HG03066 (cell line): ENCODE results near the gene INS.

Experiments used
- ATAC-seq: cut with Tn5 transposase; IDR thresholded peaks from one replicate; pipeline ENCODE4 v1.9.1; 2021; ENCODE audit warnings: low read depth; ENCODE audit not compliant: unreplicated experiment

Gene INS

GRCh38 chr11:2160736-2161259, at the start of gene INS:
TSS of gene INS (minus strand) at chr11:2161209. CDS start at chr11:2160971, 238 bp downstream.
- ATAC-seq: no peak

DNA sequence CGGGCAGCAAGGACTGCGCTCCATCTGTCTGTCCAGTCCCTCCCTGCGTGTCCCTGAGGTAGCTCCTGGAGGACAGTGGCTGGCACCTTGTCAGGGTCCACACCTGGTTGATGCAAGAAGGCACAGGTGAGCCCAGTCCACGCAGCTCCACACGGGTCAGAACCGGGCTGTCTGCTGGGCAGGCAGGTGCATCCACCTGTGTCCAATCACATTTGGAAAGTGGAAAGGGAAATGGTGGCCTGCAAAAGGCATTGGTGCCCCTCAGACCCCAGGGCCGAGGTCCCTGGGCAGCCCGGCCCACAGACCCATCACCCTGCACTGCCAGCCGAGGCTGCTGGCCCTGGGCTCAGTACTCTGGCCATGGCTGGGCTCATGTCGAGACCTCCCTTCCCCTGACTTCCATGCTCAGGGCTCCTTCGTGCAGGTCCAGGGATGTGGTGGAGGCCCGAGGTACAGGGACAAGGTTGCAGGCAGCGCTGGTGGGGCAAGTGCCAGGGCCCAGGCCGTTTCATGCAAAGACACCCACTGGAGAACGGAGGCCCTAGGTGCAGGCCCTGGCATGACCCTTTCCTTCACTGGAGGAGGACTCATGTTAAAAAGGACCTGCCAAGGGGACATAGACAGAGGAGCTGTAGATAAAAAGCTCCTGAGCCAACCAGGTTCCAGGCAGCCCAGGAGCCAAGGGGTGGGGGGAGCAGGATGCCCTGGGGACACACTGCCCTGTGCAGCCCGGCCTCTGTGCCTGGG, 49.5 kb upstream of the INS start:
- no peak for ATAC-seq

DNA sequence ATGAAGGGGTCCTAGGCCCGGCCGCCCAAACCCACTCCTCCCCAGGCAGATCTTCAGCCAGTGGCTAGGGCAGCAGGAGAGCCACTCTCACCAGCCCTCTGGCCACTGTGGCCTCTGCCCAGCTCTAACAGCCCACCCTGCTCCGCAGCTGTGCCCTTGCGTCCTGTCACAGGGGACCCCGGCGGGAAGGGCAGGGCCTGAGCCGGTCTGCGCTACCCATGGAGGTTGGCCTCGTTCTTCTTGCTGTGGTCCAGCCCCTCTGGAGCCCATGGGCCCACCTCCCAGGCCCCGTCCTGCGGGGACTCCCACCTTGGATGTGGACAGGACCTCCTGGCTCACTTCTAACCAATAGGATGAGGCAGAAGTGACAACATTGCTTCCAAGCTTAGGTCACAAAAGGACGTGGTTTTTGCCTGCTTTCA, 48.9 kb upstream of the INS start:
- no peak for ATAC-seq

DNA sequence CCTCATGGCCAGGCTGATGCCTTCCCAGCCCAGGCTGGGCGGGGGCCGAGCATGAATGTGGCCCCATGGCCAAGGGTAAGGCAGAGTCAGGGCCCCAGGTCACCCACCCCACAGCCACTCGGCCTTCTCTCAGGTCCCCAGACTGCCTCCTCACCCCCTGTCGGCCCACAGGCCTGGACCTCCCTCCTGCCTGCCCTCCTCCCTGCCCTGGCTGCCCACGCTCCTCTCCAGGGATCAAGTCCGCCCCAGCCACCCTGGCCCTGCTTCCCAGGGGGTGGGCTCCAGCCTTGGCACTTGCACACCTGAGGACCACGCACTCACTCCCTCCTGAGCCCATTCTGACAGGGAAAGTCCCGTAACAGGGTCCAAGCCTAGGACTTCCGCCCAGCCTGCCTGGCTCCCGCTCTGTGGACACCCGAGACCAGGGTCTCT, 48.4 kb upstream of the INS start:
- ATAC-seq: no peak

DNA sequence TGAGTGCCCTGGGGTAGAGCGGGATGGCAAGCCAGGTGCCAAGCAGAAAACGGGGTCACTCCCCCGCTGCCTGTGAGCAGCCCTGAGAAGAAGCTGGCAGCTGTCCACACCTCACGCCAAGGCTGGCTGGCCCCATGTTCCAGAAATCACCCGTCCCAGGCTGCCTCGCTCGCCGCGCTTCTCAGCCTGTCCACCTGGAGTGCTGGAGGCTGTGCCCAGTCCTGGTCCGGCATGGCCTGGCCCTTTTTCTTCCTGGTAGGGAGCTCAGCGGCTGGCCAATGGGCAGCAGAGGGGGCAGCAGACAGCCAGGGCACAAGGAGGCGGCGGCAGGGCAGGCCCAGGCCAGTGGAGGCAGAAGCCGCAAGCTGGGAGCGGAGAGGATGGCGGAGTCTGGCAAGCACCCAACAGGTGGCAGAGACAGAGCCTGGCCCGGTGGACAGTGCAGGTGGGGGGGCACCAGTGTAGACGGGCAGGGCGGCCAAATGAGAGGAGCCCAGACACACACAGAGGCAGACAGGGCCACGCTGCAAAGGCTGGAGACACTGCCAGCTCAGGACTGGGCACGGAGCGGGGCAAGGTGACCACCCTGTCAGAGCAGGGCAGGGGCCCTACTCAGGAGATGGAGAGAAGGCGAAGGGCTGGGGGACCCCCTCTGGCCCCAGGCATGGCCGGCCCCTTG, 47.8 kb upstream of the INS start:
- ATAC-seq: no peak

- ATAC-seq: no peak
Measured at GRCh38 chr11:2207773-2208621, 47.0 kb upstream of the INS start.

DNA sequence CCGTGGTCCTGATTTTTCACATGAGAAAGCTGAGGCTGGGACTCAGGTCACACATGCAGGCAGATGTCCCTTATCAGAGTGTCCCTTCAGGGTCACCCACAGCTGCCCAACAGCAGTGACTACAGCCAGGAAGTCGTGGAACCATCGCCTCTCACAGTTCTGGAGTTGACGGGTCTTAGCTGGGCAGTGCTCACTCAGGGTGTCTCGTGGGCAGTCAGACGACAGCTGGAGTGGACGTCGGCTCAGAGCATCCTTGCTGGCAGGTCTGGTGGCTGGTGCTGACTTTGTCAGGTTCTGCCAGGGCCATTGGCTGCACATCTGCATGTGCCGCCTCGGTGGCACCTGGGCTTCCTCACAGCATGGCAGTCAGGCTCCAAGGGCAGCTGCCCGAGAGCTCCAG, 46.2 kb upstream of the INS start:
- no peak for ATAC-seq

DNA sequence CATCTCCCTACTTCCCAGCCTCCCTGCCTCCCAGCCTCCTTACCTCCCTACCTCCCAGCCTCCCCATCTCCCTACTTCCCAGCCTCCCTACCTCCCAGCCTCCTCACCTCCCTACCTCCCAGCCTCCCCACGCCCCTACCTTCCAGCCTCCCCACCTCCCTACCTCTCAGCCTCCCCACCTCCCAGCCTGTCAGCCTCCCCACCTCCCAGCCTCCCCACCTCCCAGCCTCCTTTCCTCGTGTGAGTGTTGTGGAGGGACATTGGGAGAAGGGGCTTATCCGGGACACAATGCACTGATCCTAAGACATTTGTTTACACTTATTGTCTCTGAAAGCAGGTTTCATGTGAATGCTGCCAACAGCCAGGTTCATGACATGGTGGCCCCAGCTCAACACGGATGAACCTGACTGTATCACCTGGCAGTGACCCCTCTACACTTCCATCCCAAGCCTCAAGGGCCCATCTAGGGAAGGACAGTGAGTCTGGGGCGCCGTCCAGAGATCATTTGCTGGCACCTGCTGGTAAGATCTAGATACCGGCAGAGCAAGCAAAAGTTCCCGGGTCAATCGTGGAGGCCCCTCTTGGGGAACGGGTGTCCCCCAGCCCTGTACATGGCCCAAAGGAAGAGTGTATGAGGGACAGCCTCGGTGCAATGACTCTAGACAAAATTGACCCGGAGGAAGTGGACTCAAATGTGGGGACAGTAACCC, 45.1 kb upstream of the INS start:
- no peak for ATAC-seq

DNA sequence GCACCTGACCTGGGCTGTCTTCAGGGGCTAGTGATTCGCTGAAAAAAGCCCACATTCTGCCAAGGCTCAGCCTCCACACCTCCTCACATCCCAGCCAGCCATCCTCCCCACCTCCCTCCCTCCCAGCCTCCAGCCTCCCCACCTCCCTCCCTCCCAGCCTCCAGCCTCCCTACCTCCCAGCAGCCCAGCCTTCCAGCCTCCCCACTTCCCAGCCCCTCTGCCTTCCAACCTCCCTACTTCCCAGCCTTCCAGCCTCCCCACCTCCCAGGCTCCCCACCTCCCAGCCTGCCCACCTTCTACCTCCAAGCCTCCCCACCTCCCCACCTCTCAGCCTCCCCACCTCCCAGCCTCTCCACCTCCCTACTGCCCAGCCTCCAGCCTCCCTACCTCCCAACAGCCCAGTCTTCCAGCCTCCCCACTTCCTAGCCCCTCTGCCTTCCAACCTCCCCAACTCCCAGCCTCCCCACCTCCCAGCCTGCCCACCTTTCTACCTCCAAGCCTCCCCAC, 44.3 kb upstream of the INS start:
- no peak for ATAC-seq

DNA sequence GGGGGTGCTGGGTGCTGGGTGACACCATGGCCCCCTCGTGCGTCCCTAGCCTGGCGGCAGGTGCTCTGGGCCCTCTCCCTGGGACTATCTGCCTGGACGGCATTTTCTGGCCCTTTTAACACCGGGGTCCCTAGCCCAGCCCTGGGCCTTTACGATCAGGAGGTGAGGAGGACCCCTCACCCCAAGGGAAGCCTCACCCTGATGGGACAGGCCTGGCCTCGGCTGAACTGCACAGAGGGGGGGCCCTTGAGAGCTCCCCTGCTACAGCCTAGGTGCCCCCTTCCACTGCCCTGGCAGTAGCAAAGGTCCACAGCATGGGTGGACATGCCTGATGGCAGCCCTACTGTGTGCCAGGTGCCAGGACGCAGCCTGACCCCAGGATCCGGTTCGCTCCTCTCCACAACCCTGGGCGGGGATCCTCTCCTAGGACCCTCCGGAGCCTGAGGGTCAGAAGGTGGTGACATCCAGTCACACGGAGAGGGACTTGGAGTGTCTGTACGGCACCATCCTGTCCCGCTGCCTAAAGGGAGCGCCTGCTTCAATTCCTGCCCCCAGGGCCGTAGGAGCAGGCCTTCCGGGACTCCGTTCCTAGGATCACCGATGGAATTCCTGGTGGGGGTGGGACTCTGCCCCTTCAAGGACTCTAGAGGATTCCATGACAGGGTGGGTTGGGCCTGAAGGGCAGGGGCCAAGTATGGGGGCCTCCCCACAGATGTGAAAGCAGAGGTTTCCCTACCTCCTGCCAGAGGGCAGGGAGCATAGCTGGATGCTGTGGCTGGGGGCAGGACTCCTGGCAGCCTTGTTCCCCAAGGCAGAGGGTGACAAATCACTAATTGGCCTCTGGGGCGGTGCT, 43.6 kb upstream of the INS start:
- no peak for ATAC-seq

GRCh38 chr11:2203440-2204259, 42.6 kb upstream of the INS start:
- ATAC-seq: no peak

DNA sequence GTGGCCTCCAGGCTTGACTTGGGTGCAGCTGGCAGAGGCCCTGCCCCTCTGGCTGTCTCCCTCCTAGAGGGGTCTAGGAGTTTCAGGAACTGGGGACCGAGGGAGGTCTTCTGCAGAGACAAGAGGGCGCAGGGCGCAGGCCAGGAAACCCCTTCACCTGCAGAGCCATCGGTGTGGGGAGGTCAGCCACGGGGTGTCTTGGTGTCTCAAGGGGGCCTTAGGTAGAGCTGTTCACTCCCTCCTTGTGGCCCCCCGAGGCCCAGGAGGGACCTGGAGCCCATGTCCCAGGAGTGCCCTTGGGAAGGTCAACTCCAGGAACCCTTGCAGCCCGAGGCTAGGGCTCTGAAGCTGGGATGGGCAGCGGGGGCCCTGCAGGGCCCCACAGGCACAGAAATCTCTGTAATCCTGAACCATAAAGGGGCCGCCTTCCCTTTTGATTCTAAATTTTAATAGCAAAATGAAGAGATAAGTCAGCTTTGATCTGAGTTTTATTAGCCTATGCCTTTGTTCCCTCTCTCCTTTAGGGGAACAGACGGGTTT, 42.0 kb upstream of the INS start:
- ATAC-seq: no peak

DNA sequence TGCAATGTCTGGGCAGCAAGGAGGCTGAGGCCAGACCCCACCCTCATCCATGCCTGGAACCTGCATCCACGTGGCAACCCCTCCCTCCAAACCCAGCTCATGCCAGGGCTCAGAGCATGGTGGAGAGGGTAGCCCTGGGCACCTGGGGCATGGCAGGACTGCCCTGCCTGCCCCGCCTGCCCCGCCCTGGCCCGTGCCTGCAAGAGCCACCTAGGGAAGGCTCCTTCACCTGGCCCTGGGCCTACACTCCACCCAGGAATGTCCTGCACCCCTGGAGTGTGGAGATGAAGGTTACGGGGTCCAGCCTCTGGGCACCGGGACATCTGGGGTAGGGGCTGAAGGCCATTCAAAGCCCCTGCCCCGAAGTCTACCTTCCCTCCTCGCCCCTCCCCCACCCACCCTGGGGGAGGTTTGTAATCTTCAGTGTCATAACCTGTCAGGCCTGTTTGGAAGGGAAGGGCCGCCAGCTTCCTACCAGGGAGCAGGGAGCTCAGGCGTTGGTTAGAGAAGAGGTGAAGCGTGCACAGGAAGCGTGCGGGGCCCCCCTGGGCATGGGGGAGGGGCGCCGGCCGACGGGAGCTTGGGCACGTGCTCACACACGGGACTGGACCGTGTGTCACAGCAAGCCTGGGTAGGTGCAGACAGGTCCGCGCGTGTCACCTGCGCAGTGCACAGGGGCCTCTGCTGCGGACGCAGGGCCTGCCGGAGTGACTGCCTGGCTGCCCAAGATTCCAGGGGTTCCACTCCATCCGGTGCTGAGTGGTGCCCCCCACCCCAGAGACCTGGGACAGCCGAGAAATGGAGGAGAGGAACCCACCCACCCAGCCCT, 41.3 kb upstream of the INS start:
- ATAC-seq: no peak

- no peak for ATAC-seq
Measured at GRCh38 chr11:2201542-2201941, 40.5 kb upstream of the INS start.

- ATAC-seq: no peak
Measured at GRCh38 chr11:2200957-2201519, 40.0 kb upstream of the INS start.

DNA sequence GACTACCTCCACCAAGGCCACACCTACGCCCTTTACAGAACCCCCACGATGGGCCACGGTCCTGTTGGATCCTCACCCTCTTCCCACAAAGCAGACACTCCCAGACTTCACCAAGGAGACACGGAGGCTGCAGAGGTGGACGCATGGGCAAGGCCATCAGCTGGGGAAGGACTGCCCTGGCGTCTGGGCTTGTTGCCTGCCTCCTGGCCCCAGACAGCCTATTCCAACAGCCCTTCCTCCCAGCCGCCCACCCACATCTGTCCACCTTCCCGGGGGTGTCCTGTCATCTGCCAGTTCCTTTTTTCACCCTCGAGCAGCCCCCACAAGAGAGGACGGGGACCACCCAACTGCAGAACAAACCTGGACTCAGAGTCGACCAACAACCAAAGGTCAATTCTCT, 39.5 kb upstream of the INS start:
- ATAC-seq: no peak
